OCI-LY3 (cell line): Measurements from ENCODE around the gene THBS1.

Source experiments
- H2AFZ ChIP-seq: fragments of 200-600, 300-600 bp; shearing (Covaris generic); 2 replicates; pipeline ENCODE4 v1.6.0; 2014; ENCODE audit warnings: antibody characterized with exemption, low read depth, low read length
- H3K27ac ChIP-seq: fragments of 200-600, 300-600 bp; sonication (generic); 2 replicates; pipeline ENCODE4 v1.5.1; 2014; ENCODE audit warnings: mild to moderate bottlenecking, low read length, moderate library complexity, mixed read lengths
- H3K27me3 ChIP-seq: fragments of 200-600, 300-600 bp; sonication (generic); 2 replicates; pipeline ENCODE4 v1.6.1; 2014; ENCODE audit warnings: low read depth, low read length, mixed read lengths
- H3K36me3 ChIP-seq: fragments of 200-600, 300-600 bp; sonication (generic); replicated peaks from 2 replicates; pipeline ENCODE3; 2014; ENCODE audit warnings: low read depth, low read length, mixed read lengths
- H3K4me1 ChIP-seq: fragments of 300-600, 200-600 bp; sonication (generic); 2 replicates; pipeline ENCODE4 v1.6.1; 2014; ENCODE audit warnings: low read length, mixed read lengths
- H3K4me2 ChIP-seq: fragments of 200-600, 300-600 bp; sonication (generic); 2 replicates; pipeline ENCODE4 v1.6.1; 2014; ENCODE audit warnings: low read length, mixed read lengths
- H3K4me3 ChIP-seq: fragments of 300-600, 200-600 bp; sonication (generic); 2 replicates; pipeline ENCODE4 v1.5.1; 2014; ENCODE audit warnings: antibody characterized with exemption, mild to moderate bottlenecking, low read length, moderate library complexity
- H3K79me2 ChIP-seq: fragments of 300-600, 200-600 bp; shearing (Covaris generic); 2 replicates; pipeline ENCODE4 v1.6.1; 2014; ENCODE audit warnings: mild to moderate bottlenecking, low read length, mixed read lengths
- H3K9ac ChIP-seq: fragments of 300-600, 200-600 bp; shearing (Covaris generic); 2 replicates; pipeline ENCODE4 v1.6.0; 2014; ENCODE audit warnings: mild to moderate bottlenecking, low read length, moderate library complexity
- H3K9me3 ChIP-seq: fragments of 200-600, 300-600 bp; shearing (Covaris generic); 2 replicates; pipeline ENCODE4 v1.6.1; 2014; ENCODE audit warnings: low read length, mixed read lengths; ENCODE audit not compliant: insufficient read depth
- H4K20me1 ChIP-seq: fragments of 200-600, 300-600 bp; sonication (generic); 2 replicates; pipeline ENCODE4 v1.6.1; 2016; ENCODE audit warnings: low read length, mixed read lengths; ENCODE audit not compliant: insufficient read depth
- CTCF ChIP-seq: fragments of 200-600, 300-600 bp; sonication (generic); IDR thresholded peaks from 2 replicates; pipeline ENCODE4 v1.5.1; 2014; ENCODE audit warnings: antibody characterized with exemption, low read length, low read depth
- EZH2phosphoT487 ChIP-seq: fragments of 200-600 bp; shearing (Covaris generic); IDR thresholded peaks from 2 replicates; pipeline ENCODE4 v1.6.1; 2018; ENCODE audit warnings: antibody characterized with exemption, mixed run types, low read depth

The THBS1 gene

GRCh38 chr15:39546842-39547241, 34.0 kb upstream of the THBS1 start:
- H3K4me2 ChIP-seq: no peak overlapping the region
- no peak overlapping the region for H3K9ac ChIP-seq
- H3K27ac ChIP-seq: no peak overlapping the region
- H3K4me1 ChIP-seq: no peaks in the 10 kb centered on the region
- H3K79me2 ChIP-seq: no peaks in the 10 kb centered on the region
- no peaks in the 10 kb centered on the region for H3K27me3 ChIP-seq
- H3K4me3 ChIP-seq: no peak overlapping the region
- 0 out of 2 replicates have a peak, but pooled peaks cover 7% of the 10 kb centered on the region for H3K9me3 ChIP-seq
- H3K36me3 ChIP-seq: no peaks in the 10 kb centered on the region
- H2AFZ ChIP-seq: no peak overlapping the region
- TF ChIP-seq EZH2phosphoT487 (no peak), CTCF (no peak)
- H4K20me1 ChIP-seq: no peaks in the 10 kb centered on the region

- Histone ChIP-seq H3K9me3 (0 out of 2 replicates have a peak, but pooled peaks cover 7% of the 10 kb centered on the region), H3K9ac (no peak overlapping the region), H2AFZ (no peak overlapping the region), H4K20me1 (no peaks in the 10 kb centered on the region), H3K36me3 (no peaks in the 10 kb centered on the region), H3K79me2 (no peaks in the 10 kb centered on the region), H3K4me2 (no peak overlapping the region), H3K4me1 (peaks cover 5% of the 10 kb centered on the region), H3K27ac (no peak overlapping the region), H3K27me3 (no peaks in the 10 kb centered on the region), H3K4me3 (no peak overlapping the region)
- no peak for TF ChIP-seq CTCF
- no peak for TF ChIP-seq EZH2phosphoT487
Measured at GRCh38 chr15:39548561-39548960, 32.3 kb upstream of the THBS1 start.

- Histone ChIP-seq H3K79me2 (no peaks in the 10 kb centered on the region), H3K9ac (no peak overlapping the region), H3K4me1 (peaks cover 19% of the 10 kb centered on the region), H3K27me3 (no peaks in the 10 kb centered on the region), H3K27ac (no peak overlapping the region), H4K20me1 (no peaks in the 10 kb centered on the region), H3K36me3 (no peaks in the 10 kb centered on the region), H3K9me3 (0 out of 2 replicates have a peak, but pooled peaks cover 7% of the 10 kb centered on the region), H3K4me3 (no peak overlapping the region), H3K4me2 (no peak overlapping the region), H2AFZ (no peak overlapping the region)
- no peak for TF ChIP-seq EZH2phosphoT487
- no peak for TF ChIP-seq CTCF
Measured at GRCh38 chr15:39549912-39550311, 31.0 kb upstream of the THBS1 start.

GRCh38 chr15:39551476-39551875, 29.4 kb upstream of the THBS1 start:
- TF ChIP-seq CTCF (no peak), EZH2phosphoT487 (no peak)
- H3K4me2 ChIP-seq: no peak overlapping the region
- H3K9ac ChIP-seq: no peak overlapping the region
- H4K20me1 ChIP-seq: no peaks in the 10 kb centered on the region
- H3K4me1 ChIP-seq: peaks cover 23% of the 10 kb centered on the region
- no peaks in the 10 kb centered on the region for H3K36me3 ChIP-seq
- no peak overlapping the region for H3K4me3 ChIP-seq
- no peaks in the 10 kb centered on the region for H3K27me3 ChIP-seq
- H3K79me2 ChIP-seq: no peaks in the 10 kb centered on the region
- H2AFZ ChIP-seq: no peak overlapping the region
- H3K27ac ChIP-seq: no peak overlapping the region
- no peaks in the 10 kb centered on the region for H3K9me3 ChIP-seq
